Endothelial cell of umbilical vein (primary cell): ENCODE results near the gene DMAP1.

Experiments used
- CTCF ChIP-seq, 2 donors: IDR thresholded peaks; 1 replicate in 1 of 2; 2 replicates in 1 of 2; pipeline ENCODE4 v1.5.1; 2011; ENCODE audit warnings: low read length in 2 of 2, mild to moderate bottlenecking in 2 of 2, moderate library complexity in 2 of 2, control low read depth in 1 of 2, inconsistent platforms in 1 of 2, low read depth in 1 of 2; ENCODE audit not compliant: insufficient read depth in 1 of 2; ENCODE audit errors: extremely low read depth in 1 of 2
- EZH2 ChIP-seq: IDR thresholded peaks from 2 replicates; pipeline ENCODE4 v1.6.1; 2012; ENCODE audit warnings: borderline replicate concordance, low read depth, mild to moderate bottlenecking, moderate library complexity, low read length, inconsistent platforms; ENCODE audit not compliant: severe bottlenecking
- GATA2 ChIP-seq: IDR thresholded peaks from 2 replicates; pipeline ENCODE4 v1.7.0; 2011; ENCODE audit warnings: low read depth, mild to moderate bottlenecking, moderate library complexity, mixed read lengths, low read length; ENCODE audit not compliant: insufficient read length, insufficient read depth
- MYC ChIP-seq: IDR thresholded peaks from one replicate; pipeline ENCODE4 v1.6.1; 2011; ENCODE audit warnings: mild to moderate bottlenecking, low read depth, low read length
- POLR2A ChIP-seq: IDR thresholded peaks from 2 replicates; pipeline ENCODE4 v1.6.1; 2012; ENCODE audit warnings: low read depth, mild to moderate bottlenecking, control low read depth, low read length
- POLR2AphosphoS5 ChIP-seq: IDR thresholded peaks from 2 replicates; pipeline ENCODE4 v1.6.1; 2012; ENCODE audit warnings: low read depth, mild to moderate bottlenecking, control low read depth, low read length, moderate library complexity; ENCODE audit not compliant: insufficient read depth

DNA sequence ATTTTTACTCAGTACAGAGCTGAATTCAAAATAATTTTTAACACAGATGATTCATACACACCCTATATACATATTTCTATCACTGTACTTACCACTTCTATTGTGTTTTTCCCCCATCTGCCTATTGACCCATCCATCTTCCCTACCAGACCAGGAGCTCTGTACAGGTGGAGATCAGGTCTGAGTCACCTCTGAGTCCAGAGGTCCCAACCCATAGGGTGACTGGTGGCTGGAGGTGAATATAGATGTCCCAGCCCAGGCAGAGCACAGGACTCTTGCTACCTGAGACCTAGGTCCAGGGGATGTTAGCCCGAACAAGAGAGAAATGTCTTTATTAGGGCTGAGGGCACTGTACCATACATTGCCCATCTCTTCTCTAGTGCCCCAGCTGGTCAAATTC lies 54.8 kb downstream of the DMAP1 start:
- TF ChIP-seq CTCF (IDR thresholded peaks at IDR 0.05; ENCODE audit: extremely low read depth in 1 of 2, insufficient read depth in 1 of 2, low read depth in 1 of 2, low read length in 2 of 2) (no peak), POLR2A (no peak), EZH2 (no peak), POLR2AphosphoS5 (no peak), MYC (no peak), GATA2 (no peak)
